ENCODE results near the gene ZNF319.
"Not testable (repeated sequence)": the region's sequence is repeated elsewhere in the genome, so short reads cannot be mapped to it uniquely, and the experiment has no call there.

Gene ZNF319

DNA sequence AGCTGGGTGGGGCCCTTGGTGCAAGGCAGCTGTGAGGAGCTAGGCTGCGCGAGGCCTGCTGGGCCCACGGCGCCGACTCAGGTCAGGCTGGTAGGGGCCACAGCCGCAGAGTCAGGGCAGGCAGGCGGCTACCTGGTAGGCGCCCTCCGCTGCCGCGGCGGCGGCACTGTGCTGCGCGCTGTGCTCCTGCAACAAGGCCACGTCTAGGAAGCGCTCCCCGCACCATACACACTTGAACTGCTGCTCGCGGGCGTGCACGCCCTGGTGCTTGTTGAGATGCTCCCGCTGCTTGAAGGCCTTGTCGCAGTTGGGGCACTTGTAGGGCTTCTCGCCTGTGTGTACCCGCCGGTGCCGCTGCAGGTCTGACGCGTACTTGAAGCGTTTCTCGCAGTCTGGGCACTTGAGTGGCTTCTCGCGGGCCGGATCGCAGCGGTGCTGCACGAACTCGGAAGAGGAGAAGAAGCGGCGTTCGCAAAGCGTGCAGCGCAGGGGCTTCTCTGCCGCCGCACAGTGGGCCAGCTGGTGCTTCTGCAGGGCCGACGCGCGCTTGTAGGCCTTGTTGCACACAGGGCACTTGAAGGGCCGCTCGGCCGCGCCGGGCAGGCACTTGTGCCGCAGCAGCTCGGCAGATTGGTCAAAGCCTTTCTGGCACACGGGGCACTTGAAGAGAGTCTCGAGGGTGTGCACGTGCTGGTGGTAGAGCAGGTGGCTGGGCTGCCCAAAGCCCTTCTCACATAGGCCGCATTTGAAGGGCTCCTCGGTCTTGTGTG is 3.9 kb downstream of the ZNF319 start:
- DNase-seq: no peak

GRCh38 chr16:57995721-57996405 is 4.6 kb downstream of the ZNF319 start:
- DNase-seq: no peak

GRCh38 chr16:57994778-57995177 is 5.7 kb downstream of the ZNF319 start:
- DNase-seq: peak; percentile 20

DNA sequence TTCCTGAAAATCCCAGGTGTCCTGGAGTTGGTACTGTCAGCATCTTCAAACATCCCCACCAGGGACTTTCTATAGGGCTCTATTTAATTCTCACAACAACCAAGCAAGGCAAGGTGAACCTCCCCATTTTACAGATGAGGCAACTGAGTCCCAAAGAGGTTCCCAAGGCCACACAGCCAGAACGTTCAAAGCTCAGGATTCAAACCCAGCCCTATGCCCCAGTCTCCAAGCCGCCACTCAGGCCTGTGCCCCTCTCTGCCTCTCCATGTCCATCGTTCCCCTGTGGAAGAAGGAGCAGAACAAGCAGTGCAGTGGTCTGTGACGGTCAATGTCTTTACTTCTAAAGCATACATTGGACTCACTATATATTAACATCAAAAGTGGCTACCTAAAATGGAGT is 6.1 kb downstream of the ZNF319 start:
- no peak for DNase-seq

- DNase-seq: no peak
Measured at GRCh38 chr16:57993897-57994296, 6.6 kb downstream of the ZNF319 start.

- peak; percentile 42 for DNase-seq
Measured at GRCh38 chr16:57993438-57993837, 7.0 kb downstream of the ZNF319 start.

- DNase-seq: no peak
Measured at GRCh38 chr16:57992084-57992483, 8.4 kb downstream of the ZNF319 start.

GRCh38 chr16:57991551-57992059 is 8.9 kb downstream of the ZNF319 start:
- no peak for DNase-seq

DNA sequence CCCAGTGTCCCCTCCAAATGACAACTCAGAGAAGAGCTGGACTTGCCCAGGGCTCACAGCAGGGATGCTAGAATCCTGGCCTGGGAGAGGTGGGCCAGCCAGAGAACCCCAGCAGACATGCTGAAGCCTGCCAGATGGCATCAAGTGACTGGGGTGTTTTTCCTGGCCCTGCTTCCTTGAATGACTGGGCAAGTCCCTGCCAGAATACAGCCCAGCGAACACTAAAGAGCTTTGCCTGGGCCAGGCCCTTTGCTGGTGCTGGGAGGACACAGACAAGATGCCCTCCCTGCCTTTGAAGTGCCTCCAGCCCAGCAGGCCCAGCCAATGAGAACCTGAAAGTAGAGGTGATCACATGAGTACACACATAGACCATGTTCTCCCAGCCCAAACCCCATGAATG is 11.5 kb downstream of the ZNF319 start:
- peak; percentile 66 for DNase-seq

DNA sequence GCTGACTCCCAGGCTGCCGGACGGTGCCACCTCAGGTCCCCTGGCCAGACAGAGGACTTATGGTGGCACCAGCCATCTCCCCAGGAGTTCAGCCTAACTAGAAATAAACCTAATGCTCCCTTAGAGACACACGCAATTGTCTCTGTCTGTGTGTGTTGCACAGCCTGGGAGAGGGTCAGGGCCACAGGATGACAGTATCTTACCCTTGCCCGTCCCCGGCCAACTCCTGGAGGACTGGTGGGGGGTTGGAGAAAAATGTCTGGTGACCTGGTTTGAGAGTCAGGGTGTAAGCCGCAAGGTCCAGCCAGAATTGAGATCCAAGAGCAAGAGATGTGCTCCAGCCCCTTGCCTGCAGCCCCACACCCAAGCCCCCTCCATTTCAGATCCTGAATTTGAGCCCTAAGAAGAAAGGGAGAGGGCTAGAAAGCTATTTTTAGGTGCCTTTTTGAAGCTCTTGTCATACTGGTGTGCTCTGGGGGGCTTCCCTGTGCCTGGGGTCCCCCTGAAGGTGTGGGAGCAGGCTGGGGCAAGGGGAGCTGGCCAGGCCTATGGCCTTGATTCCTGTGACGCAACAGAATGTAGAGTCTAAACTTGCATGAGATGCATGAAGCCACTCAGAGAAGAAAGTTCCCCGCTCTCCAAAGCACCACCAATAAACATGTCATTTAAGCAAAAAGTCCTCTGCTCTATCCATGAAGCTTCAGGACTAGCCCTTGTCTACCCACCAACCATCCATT is 12.9 kb downstream of the ZNF319 start:
- no peak for DNase-seq

DNA sequence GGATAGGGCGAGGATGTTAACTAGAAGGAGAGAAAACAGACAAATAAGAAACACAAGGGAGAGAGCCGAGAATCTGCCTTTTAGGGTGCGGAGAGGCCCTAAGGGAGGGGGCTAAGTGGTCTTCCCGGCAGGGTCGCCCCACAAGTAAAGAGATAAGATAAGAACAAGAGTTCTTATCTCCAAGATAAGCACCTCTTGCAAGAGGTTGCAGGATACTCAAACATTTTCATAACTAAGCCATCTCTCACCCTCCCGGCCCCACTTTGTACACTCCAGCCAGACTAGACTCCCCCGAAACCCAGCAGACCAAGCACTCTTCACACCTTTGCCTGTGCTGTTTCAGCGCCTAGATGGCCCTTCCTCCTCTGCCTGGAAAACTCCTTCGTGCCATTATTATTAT is 14.3 kb downstream of the ZNF319 start:
- no peak for DNase-seq

- DNase-seq: no peak
Measured at GRCh38 chr16:57985204-57986181, 15.0 kb downstream of the ZNF319 start.

GRCh38 chr16:57984443-57985203 is 15.8 kb downstream of the ZNF319 start:
- no peak for DNase-seq

- no peak for DNase-seq
Measured at GRCh38 chr16:57982385-57982784, 18.1 kb downstream of the ZNF319 start.

DNA sequence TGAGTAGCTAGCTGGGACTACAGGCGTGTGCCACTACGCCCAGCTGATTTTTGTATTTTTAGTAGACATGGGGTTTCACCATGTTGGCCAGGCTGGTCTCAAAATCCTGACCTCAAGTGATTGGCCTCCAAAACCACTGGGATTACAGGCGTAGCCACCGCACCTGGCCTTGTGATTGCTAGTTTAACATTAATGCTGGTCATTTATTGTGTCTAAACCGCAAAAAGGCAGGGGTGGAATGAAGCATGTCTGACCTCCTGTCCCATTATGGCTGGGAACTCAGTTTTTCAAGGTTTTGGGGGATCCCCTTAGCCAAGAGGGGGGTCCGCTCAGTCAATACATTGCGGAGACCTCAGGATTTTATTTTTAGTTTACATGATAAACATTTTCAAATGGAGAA is 18.8 kb downstream of the ZNF319 start:
- DNase-seq: no peak

GRCh38 chr16:57979006-57979585 is 21.4 kb downstream of the ZNF319 start:
- no peak for DNase-seq

DNA sequence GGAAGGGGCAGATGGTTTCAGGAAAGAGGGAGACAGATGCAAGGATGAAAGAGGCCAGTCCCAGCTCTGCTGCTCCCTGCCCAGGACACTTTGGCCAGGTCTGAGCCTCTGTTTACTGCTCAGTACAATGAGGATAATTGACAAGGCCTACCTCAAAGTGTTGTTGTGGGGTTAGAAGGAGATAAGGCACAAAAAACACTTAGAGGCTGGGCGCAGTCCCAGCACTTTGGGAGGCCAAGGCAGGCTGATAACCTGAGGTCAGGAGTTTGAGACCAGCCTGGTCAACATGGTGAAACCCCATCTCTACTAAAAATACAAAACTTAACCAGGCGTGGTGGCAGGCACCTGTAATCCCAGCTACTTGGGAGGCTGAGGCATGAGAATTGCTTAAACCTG is 22.4 kb downstream of the ZNF319 start:
- not testable (repeated sequence) for DNase-seq

GRCh38 chr16:57977418-57978069 is 22.9 kb downstream of the ZNF319 start:
- DNase-seq: no peak

GRCh38 chr16:57976331-57976796 is 24.1 kb downstream of the ZNF319 start:
- DNase-seq: no peak

GRCh38 chr16:57972306-57972705 is 28.2 kb downstream of the ZNF319 start:
- no peak for DNase-seq

DNA sequence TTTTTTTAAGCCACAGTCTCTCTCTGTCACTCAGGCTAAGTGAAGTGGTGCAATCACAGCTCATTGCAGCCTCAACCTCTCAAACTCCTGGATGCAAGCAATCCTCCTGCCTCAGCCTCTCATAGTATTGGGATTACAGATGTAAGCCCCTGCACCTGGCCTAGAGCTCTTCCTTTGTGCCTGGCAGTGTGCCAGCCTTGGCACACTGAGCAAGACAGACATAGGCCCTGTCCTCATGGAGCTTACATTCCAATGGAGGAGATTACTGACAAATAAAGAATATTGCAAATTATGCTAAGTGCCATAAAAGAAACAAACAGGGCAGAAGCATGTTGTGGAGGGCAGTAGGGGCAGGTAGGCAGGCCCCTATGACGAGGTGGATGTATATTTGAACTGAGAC is 28.6 kb downstream of the ZNF319 start:
- DNase-seq: no peak

Data from NCI-H510A (cell line).